GM21515 (cell line): ENCODE measurements around the gene NTRK2.

Source experiments
- ATAC-seq: cut with Tn5 transposase; IDR thresholded peaks from one replicate; pipeline ENCODE4 v1.9.1; 2021; ENCODE audit not compliant: unreplicated experiment

NTRK2 gene

GRCh38 chr9:84929068-84929467, 259.5 kb downstream of the NTRK2 start:
- no peak for ATAC-seq

GRCh38 chr9:84932915-84933527, 263.5 kb downstream of the NTRK2 start:
- ATAC-seq: no peak

- no peak for ATAC-seq
Observed at GRCh38 chr9:84935528-84936117, 266.1 kb downstream of the NTRK2 start.

DNA sequence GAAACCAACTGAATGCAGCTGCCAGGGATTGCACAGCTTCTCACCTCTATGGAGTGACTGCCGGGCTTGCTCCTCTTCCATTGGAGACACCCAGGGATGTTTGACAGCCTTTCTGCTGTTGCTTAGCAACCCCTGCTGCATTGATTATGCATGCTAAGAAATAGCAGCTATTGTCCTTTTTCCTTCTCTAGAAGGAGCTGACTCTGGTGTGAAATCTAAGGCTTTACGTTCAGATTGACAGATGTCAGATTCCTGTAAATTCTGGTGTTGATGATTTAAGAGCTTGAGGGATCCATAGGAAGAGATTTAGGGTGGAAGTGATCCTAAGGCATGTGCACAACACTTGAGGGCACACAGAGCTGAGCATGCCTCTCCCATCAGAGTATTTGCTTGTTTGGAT, 267.7 kb downstream of the NTRK2 start:
- ATAC-seq: no peak

GRCh38 chr9:84937581-84937980, 268.1 kb downstream of the NTRK2 start:
- no peak for ATAC-seq

DNA sequence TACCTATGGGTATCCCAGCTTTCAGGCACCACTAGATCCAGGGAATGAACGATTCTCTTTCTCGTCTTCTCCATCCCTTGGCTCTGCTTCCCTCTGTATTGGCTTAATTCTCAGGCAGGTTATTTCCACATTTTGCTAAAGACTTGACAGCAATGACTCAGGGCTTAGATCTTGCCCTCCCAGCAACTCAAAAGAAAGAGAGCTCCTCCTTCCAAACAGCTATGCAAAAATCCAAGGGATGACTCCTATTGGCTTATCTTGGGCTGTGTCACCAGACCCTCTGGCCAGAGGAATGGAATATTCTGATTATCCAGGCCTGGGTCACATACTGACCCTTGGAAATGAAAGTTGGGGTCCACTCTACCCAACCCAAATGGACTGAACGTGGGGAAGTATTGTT, 270.2 kb downstream of the NTRK2 start:
- no peak for ATAC-seq

- no peak for ATAC-seq
Observed at GRCh38 chr9:84940294-84940693, 270.8 kb downstream of the NTRK2 start.

DNA sequence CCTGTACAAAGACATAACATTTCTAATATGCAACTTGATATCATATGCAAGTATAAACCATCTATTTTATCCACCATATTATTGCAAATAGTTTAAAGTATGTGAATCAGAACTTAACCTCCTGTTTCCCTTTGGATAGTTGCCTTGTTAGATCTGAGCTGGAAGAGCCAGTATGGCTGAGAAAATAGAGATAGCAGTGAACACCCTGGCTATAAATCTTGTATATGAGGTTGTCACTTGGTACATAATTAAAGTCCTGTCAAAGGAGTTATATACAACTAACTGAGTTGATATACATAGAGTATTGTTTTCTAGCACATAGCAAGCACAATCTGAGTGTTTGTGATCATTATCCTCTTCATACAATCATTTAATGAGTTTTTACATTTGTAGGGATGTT, 272.3 kb downstream of the NTRK2 start:
- no peak for ATAC-seq

DNA sequence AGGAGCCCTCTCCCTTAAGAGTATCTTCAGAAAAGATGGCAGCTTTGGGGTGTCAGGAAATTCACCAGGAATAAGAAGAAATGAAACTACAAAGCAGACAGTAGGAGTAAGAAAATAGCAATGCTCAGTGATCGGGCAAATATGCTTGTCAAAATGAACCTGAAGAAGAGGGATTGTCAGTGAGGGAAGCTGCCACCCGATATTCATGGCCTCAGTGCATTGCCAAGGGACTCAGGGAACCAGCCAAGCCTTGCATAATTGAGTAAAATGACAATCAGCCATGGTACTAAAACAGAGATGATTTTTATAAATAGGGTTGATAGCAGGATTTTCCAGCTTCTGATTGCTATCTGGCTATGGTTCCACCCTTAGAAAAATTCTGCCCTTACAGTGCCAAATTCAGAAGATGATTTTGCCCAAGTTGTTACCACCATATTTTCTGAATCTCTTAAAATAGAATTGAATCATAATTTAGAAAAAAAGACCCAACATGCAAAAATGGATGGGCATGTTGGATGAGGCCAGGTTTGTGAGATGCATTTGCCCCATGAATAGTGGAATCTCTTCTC, 274.0 kb downstream of the NTRK2 start:
- no peak for ATAC-seq

GRCh38 chr9:84945878-84946538, 276.5 kb downstream of the NTRK2 start:
- ATAC-seq: no peak

DNA sequence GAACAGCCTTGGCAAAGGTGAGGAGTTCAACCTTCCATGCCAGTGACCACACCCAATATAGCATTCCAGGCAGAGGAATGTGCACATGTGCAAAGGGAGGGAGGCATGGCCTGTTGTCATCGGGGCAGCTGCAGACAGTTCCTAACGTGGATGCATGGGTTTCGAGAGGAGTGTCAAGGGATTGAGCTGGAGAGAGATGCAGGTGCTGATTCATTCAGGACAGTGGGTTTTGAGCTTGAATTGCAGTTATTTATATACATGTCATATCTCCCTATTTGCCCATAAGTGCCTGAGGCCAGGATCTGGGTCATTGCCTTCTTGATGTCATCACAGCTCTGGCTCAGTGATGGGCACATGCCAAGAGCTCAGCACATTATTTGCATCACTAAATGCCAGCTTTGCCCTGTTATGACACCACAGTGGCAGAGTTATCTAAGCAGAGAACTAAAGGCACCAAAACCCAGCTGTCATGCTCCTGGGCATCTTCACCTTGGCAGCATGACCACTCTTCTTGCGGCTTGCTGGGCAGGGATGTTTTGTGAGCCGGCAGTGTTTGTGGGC, 278.0 kb downstream of the NTRK2 start:
- no peak for ATAC-seq

DNA sequence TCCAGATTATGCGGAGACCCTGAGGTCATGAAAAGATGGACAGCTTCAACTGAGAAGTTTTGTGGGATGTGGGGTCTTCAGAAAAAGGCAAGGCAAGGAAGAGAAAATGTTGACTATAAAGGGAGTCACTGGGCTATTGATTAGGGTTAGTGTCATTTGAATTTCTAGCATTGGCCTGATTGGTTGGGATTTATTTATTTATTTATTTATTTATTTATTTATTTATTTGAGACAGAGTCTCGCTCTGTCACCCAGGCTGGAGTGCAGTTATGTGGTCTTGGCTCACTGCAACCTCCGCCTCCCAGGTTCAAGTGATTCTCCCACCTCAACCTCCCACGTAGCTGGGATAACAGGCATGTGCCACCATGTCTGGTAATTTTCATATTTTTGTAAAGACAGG, 279.7 kb downstream of the NTRK2 start:
- ATAC-seq: no peak

- no peak for ATAC-seq
Observed at GRCh38 chr9:84949971-84950370, 280.4 kb downstream of the NTRK2 start.

DNA sequence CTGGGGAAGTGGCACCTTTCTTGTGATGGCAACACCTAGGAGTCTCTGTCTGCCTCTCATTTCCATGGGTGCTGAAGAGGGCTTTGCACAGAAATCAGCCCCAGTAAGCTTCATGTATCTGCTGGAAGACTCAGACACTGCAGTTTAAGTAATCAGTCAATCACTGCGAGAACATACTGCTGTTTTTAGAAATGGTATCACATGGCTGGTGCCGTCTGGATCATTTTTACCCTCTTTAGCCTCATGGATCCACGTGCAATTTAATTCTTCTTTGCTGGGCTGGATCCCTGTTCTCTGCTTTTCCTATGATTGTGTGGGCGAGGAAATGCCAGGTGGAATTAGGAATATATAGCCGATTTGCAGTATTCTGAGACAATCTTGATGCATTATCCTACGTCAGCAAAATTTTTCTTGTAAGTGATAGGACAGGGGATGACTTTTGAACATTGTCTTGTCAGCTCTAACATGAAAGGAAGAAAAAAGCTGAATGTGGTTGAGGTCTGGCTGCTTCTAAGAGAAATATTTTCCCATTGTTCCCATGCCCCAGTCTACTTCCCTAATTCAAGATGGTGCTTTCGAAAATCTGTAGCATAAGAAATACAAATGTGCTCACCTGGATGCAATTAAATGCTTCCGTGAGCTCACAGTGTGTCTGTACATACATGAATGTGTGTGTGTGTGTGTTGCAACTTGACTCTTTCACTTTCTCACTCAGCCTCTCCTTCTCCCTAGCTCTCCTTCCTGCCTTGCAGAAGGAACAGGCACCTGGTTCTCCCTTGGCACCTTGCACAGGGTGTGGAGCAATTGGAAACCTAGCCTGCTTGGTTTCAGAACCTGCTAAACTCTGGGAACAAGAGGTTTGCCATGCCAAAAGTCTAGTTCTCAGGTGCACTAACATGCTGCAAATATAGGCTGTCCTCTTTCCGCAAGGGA, 281.6 kb downstream of the NTRK2 start:
- ATAC-seq: no peak

DNA sequence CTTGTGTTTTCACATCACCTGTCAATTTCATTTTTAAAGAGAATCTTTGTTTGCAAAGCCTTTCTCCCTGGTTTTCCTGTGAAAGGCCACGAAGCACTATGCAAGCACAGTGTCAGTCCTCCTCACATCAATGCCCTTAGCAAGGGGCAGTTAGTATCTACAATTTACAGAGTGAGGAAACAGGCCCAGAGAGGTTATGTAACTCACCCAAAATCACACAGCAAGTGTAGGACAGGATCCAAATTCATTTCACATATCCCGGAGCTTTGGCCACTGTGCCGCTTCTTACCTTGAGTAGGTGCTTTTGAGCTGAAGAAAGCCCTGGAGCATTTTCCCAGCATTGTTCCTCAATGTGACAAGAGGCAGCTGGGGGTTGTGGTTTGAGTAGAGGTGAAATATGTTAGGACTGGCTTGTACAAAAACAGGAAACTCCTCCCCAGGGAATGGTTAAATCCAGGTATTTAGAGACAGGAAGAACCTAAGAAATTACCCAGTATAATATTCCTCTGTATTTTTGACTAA, 283.8 kb downstream of the NTRK2 start:
- no peak for ATAC-seq

DNA sequence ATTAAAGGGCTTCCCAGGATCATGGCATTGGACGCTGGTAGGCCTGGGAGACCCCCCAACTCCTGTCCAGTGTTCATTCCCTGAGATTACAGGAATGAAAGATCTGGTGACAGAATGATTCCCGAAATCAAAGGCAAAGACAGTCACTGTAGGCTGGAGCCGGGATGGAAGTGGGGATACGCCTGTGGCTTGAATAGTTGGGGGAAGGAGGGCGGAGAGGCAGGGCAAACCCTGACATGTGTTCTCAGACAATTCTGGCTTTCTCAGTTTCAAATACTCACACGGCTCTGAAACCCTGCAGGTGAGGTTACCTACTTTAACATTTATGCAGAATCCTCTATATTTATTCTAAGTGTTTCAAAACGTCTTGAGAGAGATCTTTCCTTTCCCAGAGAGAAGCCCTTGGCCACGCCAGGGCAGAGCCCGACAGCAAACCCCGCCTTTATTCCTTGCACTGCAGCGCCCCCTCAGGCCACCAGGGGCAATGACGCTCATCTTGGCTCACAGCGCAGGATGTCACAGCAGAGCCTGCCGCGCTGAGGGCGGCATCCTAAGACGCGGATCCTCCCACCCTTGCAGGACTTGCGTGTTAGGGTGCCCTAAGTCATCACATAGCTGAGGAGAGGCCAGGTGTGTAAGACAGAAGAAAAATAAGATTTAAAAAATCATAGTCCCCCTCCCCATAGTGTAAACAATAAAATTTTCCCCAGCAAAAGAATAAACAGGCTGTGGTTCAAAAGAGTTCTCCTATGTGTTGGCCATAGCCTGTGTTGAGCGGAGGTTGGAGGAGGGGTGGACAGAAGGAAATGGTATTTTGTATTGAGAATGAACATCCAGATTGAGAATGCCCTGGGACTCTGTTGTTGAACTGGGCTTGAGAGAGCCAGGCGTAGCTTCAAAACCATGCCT, 284.5 kb downstream of the NTRK2 start:
- ATAC-seq: peak; percentile 99

DNA sequence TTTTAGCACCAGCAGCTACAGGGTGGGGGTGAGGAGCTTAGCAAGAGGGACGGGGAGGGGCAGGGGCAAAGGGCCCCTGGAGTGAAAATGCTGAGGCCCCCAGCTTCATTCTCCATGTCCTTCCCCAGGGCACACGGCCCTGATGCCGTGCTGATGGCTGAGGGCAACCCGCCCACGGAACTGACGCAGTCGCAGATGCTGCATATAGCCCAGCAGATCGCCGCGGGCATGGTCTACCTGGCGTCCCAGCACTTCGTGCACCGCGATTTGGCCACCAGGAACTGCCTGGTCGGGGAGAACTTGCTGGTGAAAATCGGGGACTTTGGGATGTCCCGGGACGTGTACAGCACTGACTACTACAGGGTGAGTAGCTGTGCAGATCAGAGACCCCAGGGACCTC, 285.6 kb downstream of the NTRK2 start:
- no peak for ATAC-seq

DNA sequence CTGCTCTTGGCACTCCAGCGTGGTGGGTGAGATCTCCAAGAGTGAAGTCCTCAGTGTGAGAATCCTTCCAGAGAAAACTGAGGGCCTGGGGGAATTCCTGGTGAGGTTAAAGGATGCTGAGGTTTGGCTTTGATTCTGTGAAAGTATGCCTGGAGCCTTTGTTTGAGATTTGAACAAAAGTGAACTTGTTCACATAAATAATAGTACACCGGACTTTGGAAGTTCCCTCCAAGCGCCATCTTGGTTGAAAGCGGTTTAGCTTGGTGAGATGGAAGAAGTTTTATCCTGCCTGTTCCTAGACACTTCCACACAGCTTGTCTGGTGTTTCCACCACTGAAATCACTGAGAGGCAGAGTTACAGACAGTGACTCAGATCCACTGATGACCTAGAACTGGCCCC, 286.4 kb downstream of the NTRK2 start:
- ATAC-seq: no peak

DNA sequence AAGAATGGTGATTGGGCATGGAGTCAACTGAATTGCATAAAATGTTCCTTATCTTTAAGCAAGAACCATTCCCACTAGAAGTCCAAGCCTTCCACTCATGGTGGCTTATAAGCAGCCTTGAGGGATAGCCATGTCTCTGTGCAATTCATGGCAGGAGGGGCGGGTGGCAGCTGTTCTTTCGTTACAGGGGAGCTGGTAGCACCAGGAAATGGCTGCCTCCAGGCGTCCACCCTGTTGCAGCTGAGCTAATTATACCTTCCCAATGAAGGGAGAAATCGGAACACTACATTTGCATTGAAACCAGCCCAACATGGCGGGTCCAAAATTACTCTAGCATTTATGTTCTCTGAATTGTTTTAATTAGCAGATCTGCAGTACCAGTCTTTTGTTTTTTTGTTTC, 289.8 kb downstream of the NTRK2 start:
- ATAC-seq: no peak
